T-helper 22 cell (primary cell): ENCODE data around the gene TUBA4A.
A peak's percentile ranks its signal among the peaks of the same experiment; 100 is the strongest.

Experiments used
- DNase-seq: peaks from one replicate; pipeline ENCODE4 v3.0.0-alpha.2; 2020; ENCODE audit warnings: low read depth

TUBA4A gene

DNA sequence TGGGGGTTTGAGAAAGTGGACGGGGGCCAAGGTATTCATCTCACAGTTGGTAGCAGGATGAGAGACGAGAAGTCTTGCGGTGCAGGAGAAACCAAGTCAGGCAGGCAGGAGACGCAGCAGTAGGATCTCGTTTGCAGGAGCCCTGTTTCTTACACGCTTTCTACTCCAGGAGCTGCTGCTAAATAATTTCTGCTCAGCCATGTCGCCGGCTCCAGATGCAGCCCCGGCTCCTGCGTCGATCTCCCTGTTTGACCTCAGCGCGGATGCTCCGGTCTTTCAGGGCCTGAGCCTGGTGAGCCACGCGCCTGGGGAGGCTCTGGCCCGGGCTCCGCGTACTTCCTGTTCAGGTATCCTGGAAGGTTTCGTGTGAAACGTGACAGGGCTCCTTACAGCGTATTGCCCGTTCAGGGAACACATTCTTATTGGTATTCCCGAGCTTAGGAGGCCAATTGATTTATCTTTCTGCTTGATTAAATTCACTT is 23.6 kb downstream of the TUBA4A start:
- DNase-seq = no peak

DNA sequence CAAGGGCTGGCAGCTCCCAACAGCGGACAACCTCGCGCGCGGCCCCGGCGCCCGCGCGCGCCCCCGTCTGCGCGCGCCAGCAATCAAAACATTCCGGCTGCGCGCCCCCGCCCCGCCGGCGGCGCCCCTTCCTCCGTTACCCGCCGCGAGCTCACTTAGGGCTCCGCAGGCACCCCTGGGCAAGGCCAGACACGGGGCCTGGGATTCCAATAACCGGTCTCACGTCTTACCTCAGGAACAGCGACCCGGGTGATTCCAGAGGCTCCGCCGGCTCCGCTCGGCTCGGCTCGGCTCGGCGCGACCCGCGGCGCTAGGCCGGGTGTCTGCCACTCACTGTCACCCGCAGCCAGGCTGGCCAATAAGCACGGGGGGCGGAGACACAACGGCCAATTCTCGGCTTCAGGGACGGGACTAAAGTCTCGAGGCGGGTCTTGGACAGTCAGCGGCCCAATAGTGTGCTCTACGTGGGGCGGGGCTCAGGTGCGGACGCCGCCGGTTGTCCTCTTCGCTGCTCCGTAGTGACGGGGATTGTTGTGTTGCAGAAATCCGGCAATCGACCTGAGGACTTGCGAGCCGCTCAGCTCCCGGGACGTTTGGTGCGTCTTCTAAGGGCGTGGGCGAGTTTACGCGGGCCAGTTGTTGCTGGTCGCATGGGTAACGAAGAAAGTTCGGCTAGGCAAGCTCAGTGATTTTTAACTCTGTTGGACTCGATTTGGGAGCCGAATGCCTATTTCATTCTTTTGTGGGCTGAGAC is 24.2 kb downstream of the TUBA4A start, which contains the start of the genes ANKZF1 and ATG9A:
Gene ANKZF1 (plus strand): TSS at position 502 of the 754 bp plus-strand sequence. CDS start 452 bp downstream, outside the sequence.
Gene ATG9A (minus strand): TSS at position 332 of the 754 bp plus-strand sequence. CDS start 1,612 bp downstream, outside the sequence.
- peak; percentile 98 for DNase-seq

DNA sequence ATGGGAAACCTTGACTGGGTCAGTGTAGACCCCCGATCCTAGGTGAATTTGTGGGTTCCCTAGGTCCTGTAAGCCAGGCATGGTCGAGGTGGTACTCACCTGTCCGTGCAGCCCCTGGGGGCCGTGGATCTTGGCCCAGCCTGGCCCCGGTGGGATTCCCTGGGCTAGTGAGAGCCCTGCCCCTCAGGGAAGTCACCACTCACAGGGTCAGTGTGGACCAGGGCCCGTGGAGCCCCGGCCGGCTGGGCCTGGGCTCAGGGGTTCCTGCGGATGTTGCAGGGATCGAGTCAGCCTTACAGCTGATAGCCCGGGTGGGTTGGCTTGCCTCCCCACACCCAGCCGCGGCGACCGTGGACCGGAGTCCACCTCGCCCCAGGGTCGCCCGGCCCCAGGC is 24.8 kb downstream of the TUBA4A start:
- DNase-seq = no peak

DNA sequence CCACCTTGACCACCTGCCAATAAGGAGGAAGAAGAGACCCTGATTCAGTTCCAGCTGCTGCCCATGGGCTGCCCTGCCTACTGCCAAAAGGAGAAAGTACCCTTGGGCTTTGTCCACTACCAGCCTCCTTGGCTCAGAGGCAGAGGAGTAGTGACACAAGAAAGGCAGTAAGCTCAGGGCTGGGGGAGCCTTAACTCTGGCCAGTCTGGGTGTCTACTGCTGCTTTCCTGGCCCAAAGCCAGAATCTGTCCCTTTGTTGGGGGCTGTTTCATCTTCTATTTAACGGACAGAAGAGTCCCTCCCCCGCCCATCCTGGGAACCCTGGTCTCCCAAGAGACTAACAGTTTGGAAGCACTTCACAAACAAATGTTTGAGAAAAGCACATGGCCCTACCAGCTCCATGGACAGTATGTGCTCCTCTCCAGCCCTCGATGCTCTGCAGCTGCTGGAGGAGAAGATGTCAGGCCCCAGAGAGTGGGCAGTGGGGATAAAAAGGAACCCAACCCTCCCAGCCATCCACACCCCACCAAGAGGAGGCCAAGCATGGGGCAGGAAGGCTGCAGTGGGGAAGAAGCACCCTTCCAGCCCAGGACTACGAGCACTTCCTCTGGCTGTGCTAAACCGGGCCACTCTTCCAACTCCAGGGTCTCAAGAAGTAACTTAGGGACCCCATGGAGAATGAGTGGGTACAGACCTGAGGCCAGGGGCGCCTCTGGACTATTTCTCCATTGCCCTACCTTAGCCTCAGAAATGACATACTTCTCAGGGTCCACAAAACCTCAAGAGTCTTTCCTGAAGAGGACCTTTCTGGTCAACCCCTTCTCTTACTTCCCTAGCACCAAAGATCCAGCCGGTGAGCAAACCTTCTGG is 25.4 kb downstream of the TUBA4A start:
- no peak for DNase-seq

DNA sequence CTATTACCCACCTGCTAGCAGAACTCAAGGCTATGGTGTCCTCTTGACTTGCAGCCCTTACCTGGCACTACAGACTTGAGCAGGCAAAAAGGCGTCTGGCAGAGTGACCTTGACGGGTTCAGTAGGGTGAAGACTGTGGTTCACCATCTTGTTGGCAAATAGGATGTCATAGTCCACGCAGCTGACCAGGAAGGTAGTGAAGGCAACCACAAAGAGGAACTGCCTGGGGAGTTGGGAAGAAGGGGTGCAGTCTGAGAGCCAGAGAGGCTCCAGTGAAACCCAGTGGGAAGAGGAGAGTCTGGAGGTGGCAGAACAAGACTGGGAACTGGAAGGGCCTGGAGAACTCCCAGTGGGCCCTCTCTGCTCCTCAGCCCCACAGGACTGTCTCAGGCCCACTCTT is 28.4 kb downstream of the TUBA4A start:
- DNase-seq = no peak

DNA sequence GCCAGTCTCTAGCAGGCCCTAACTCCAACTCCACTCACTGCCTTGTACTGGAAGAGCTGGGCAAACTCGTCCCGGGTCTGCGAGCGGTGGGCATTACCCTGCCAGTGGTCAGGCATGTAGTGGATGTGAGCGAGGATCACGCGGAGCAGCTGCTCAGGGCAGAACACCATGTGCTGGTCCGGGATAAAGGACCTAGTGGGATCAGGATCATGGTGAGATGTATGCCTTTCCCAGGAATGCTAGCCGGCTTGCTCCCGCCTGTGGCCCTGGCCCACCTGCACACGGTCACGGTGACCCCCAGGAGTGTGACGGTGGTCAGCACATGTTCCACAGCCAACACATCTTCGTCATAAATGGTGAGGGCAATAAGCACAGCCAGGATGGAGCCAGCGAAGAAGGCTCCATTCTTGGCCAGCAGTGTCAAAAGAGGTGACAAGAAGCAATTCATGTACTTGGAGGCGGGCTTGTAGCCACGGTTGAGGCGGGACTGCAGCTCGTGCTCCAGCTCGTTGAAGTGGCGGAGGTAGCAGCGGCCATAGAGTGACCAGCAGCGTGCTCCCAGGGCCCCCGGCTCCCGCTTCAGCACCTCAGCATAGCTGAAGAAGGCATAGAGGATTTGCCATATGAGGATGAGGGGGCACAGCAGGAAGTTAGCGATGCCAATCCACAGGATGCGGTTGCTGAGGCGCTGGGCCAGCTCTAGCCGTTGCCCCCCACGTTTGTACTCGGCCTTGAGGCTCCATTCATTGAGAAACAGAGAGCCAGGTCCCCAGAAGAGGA is 29.7 kb downstream of the TUBA4A start:
- DNase-seq = no peak

DNA sequence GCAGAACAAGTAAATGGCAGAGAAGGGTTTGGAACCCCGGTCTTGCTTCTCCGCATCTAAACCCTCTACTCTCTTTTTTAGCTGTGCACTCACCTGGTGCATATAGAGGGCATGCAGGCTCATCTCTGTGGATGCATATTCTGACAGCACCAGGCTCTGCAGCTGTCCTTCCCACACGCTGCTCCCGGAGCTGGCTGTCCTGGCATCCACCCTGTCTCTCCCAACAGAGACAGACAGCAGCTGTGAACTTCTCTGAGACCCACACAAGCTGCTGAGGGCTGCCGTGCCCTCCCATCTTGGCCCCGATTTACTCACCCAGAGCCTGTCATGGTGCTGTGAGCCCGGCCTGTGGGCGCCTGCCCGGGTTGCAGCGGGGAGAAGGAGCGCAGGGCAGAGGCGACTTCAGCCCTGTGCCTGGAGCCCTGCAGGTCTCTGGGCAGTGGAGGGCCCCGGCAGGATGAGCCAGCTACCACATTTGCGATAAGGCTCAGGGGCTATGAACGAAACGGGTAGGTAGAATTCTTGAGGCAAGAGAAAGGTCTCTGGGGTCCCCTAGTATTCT is 31.7 kb downstream of the TUBA4A start:
- no peak for DNase-seq

DNA sequence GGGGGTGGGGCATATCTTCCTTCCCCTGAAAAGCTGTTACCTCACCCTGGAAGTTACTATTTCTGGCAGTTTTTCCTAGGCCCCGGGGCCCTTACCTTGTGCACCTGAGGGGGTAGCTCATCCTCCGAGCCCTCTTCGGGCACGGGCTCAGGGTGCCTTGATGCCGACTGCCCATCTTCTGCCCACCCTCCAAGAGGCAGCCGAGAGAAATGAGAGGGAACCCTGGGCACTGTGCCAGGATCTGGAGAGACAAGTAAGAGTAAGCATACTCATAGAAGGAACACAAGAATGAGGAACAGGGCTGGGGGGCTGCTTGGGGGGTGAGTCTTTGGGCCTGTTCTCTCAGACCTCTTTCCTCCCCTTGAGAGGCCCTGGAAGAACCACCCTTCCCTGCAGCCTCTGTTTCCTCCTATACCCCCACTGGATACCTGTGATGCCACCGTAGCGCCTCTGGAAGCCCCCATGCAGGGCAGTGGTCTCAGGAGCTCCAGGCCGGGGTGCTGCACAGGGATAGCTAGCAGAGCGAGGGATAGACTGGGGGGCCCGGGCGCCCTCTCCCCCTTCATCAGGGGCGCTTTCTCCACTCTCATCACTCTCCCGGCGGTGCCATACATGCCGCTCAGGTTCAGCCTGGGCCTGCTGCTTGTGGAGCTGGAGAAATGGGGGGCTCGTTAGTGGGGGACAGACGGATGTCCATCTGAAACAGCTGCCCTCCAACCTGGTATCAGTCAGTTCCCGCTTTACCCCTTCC is 32.9 kb downstream of the TUBA4A start:
- DNase-seq = no peak

DNA sequence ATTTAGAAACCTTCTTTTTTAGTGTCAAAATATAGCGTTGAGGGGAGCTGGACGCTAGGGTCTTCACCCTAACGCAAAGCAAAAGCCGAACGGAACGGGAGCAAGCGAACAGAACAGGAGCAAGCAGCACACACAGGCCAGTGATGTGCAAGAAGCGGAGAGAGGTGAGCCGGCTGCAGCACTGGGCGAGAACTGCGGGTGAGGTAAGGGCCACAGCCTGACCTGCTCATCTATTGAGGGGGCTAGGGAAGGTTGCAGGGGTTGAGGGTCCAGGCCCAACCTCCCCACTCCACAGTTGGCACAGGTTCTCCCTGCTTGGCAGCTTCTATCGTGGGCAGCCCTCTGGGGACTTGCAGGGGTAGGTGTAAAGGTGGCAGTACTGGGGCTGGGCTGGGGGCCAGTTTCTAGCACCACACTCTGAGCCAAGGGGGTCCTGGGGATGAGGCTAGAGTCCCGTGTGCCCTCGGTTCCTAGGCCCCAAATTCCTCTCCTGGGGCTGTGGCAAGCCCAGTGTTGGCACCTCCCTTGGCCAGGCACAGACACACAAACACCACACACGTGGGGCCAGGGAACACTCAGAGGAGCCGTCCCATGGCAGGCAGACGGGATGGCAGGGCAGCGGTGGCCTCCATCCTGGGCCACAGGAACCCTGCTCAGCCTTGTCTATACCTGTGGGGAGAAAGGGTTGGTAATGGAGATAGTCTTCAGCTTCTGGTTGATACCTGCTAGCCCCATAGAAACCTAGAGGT is 33.8 kb downstream of the TUBA4A start:
- no peak for DNase-seq

DNA sequence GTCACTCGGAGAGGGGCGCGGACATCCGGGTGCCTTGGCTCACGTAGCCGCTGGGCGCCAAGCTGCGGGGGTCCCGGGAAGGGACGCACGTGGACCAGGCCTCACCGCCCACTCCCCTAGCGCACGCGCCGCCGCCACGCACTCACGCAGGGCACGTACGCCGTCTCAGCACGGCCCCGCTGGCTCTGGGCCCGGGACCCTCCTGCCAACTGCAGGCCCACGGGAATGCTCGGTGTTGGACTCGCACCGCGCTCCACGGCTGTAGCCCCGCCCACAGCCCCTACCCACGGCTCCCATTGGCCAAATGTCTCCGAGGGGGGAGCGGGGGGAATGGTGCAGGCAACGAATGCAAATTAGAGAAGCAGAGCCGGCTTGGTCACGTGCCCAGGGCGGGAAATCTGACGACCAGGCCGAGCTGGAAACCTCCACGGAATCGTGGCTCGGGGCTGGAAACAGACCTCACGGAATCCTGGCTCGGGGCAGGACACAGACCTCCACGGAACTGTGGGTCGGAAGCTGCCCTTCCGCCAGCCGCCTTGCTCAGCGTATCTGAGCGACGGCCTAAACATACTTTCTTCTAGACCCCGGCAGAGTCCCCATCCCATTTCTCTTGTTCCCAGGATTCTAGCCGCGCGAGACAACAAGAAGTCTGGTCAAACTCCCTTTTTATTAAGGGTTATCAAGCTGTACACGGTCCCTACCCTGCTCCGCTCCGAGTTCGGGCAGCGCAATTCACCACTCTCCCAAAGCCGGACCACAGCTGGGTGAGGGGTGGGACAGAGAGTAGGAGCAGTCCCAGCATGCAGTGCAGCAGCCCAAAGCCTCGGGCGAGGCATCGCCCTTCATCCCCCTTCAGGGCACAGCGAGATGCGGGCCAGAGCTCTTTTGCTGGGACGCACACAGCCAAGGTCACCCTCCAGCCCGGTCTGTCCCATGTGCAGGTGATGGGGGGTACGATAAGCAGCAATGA is 34.7 kb downstream of the TUBA4A start, which contains the start of gene ABCB6:
Gene ABCB6 (minus strand): TSS at position 227 of the 970 bp plus-strand sequence. CDS start 285 bp downstream, outside the sequence.
- peak; percentile 83 for DNase-seq

DNA sequence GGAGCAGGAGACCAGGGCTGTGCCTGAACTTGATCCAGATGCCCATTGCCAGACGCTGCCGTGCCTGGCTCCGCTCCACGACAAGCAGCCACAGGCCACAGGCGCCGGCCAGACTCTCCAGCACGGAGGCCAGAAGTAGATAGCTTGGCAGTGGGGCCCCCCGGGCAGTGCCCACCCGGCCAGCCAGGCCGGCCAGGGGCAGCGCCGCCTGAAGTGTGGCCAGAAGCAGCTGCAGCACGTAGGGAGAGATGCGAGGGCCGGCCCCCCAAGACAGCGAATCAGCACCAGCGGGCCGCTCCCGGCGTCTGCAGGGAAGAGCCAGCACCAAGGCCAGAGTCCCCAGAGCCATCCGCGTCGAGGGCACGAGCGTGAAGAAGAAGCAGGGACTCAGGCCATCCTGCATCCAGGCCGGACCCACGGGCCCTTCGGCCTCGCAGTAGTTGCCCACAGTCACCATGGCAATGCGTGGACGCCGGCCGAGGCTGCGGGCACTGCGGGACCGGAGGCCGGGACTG is 35.4 kb downstream of the TUBA4A start:
- no peak for DNase-seq

DNA sequence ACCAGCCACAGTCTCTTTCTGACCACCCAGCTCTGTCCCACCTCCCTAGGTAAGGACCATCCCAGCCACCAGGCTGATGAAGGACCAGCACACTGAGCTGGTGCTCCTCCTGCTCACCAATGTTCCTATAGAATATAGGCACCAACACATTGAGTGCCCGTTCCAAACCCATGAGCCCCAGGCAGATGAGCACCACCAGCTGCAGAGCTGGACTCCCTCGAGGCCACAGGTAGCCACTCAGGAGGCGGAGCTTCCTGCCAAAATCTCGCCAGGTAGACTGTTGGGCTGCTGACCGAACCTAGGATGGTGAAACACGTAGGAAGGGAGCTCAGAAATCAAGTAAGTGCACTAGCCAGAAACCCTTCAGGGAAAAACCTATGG is 37.2 kb downstream of the TUBA4A start:
- DNase-seq = no peak

DNA sequence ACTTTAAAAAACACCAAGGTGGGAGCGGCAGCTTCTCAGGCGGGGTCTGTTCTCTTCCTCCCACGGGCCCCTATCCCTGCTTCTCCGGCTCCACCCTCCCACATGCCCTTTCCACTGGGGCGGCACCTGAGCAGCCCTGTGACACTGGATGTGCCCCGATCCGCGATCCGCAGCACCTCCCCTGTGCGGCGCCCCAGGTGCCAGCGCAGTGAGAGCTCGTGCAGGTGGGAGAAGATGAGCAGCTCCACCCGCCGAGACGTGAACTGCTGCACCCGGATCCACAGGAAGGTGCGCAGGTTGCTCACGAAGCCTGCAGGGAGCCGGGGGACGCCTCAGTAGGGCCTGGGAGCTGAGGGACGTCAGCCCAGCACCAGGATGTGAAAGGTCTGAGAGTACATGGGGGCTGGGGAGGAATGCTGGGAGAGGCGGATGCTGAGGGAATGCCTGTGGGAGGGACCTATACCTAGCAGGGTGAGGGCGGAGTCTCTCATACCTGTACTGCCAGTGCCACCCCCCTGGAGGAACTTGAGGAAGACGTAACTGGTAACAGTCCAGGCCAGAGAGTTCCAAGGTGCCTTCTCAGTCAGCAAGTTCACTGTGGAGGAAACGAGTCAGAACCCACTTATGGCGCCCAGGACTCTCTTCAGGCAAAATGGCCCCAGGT is 37.7 kb downstream of the TUBA4A start:
- DNase-seq = no peak

DNA sequence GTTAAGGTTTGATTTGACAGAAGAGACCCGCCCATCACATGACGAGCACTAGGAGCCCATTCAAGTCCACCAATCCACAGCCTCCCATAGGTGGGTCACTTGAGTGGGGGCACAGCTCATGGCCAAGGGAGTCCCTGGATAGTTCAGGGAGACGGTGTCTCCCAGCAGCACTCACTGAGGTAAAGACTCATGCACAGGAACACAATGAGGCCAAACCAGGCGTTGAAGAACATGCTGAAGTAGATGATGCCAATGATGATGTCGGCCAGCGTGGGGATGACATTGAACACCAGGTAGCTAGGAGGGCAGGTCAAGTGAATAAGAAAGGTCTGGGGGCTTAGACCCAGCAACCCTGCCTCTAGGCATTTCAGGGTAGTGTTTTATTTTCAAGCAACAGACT is 38.9 kb downstream of the TUBA4A start:
- DNase-seq = no peak

DNA sequence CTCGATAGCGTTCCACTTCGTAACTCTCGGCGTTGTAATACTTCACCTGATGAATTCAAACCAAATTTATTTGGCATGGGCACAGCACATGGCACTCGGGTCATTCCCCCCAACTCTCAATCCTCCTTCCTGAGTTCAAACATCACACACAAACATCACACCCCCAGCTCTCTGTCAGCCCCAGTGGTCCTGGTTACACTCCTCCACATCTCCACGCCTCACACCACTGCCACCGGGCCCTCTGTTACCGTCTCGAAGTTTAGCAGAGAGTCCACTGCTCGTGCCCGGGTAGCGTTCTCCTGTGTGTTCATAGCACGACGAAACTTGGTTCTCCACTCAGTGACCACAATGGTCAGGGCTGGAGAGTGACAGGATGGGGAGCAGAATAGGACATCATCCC is 39.6 kb downstream of the TUBA4A start:
- no peak for DNase-seq

DNA sequence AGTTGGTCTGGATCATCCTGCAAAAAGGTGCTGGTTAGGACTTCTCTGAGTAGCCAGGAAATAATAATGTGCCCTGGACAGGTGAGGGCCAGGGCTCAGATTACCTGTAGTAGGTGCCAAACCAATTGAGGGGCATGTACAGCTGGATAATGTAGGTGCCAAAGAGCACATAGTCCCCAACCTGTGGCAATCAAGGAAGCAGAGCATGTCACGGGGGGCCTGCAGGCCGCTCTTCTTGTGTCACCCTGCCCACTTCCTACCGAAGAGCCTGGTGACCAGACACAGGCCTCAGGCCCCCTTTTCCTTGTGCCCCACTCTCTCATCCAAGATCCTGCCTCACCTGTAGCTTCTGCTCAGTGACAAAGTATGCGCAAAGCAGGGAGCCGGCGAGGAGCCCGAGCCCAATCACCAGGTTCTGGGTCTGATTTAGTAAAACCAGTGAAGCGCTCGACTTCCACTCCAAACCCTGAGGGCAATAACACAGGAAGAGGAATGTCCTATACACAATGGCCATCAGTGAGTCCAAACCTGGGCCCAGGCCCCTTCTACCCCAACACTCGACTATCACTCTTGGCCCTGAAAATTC is 40.1 kb downstream of the TUBA4A start:
- no peak for DNase-seq

DNA sequence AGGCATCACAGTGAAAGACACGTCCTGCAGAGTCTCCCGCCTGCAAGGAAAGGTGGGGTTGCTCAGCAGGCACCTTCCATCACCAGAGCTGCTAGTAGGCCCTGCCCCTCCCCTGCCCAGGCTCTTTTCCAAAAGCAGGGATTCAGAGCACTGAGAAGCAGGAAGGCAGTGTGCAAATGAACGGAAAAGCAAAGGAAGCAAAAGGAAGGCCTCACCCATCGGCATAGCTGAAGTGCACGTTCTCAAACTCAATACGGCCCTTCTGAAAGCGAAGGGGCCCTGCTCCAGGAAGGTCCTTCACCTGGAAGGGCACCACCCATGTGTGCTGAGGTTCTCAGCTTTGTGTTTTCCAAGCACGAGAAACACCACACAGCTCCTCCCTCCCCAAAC is 40.7 kb downstream of the TUBA4A start:
- no peak for DNase-seq

DNA sequence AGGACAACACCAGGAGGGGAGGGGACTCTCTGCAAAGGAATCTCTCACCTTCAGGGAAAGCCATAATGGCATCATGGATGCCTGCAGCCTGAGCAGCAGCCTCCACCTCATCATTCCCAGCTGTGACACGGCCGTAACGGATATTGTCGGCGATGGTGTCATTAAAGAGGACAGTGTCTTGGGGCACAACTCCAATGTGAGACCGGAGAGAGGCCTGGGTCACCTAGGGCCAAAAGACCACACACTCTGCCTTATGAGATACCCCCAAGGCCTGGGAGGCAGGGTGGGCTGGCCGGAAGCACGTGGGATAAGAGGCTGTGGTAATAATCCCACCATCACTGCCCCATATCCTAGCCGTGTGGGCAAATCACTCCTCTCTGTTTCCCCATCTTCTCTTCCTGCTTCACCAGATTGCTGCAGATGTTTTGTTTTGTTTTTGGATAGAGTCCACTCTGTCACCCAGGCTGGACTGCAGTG is 42.8 kb downstream of the TUBA4A start:
- DNase-seq = no peak
